ENCODE measurements around the gene GNAS-AS1. TPM values are rescaled to one million over a fixed set of nuclear protein-coding genes. Genes with fewer than 3 reads are reported as not detected.

GNAS-AS1 gene
- total RNA-seq, 1 experiment from 2014 or later: 0.59 TPM

- no peaks in the 10 kb centered on the region for H3K27me3 Mint-ChIP-seq (ENCODE audit: unreplicated experiment)
These were observed 38.0 kb upstream of the GNAS-AS1 start for GRCh38 chr20:58888521-58889333.

GRCh38 chr20:58888103-58888502, 37.4 kb upstream of the GNAS-AS1 start:
- Mint-ChIP-seq H3K9me3 (ENCODE audit: low read depth, unreplicated experiment) (no peaks in the 10 kb centered on the region), H3K27ac (ENCODE audit: unreplicated experiment) (peak overlapping the region; percentile 72), H3K4me1 (ENCODE audit: low read depth, unreplicated experiment) (no peaks in the 10 kb centered on the region), H3K36me3 (ENCODE audit: insufficient read depth, unreplicated experiment) (peaks cover 57% of the 10 kb centered on the region), H3K4me3 (ENCODE audit: low read depth, unreplicated experiment) (peak overlapping the region; percentile 73), H3K27me3 (ENCODE audit: unreplicated experiment) (no peaks in the 10 kb centered on the region)
- CTCF ChIA-PET: no interaction called here
- no peak for TF ChIP-seq CTCF (IDR thresholded peaks at IDR 0.05; ENCODE audit: unreplicated experiment)
- intact Hi-C loops (cut with micrococcal nuclease; ENCODE audit: unreplicated experiment): no loop called here
- no peak for DNase-seq
- BruUV-seq (replicated peaks): no TSS peak

More at GRCh38 chr20:58888521-58889333, 38.0 kb upstream of the GNAS-AS1 start:
- H3K4me3 Mint-ChIP-seq (ENCODE audit: low read depth, unreplicated experiment): peak overlapping the region; percentile 73
- H3K27ac Mint-ChIP-seq (ENCODE audit: unreplicated experiment): peak overlapping the region; percentile 72
- intact Hi-C loops (cut with micrococcal nuclease; ENCODE audit: unreplicated experiment): no loop called here
- CTCF ChIA-PET: interaction anchor here (0.5 to 1.5 kb wide), 3 partner anchors 18 to 499 kb away, joined by 3 to 4 read pairs (median 3); no protein-coding TSS in a partner anchor
- TF ChIP-seq CTCF (IDR thresholded peaks at IDR 0.05; ENCODE audit: unreplicated experiment): no peak
- no TSS peak for BruUV-seq (replicated peaks)
- peaks cover 5% of the 10 kb centered on the region for H3K4me1 Mint-ChIP-seq (ENCODE audit: low read depth, unreplicated experiment)
- H3K36me3 Mint-ChIP-seq (ENCODE audit: insufficient read depth, unreplicated experiment): peaks cover 63% of the 10 kb centered on the region
- no peaks in the 10 kb centered on the region for H3K9me3 Mint-ChIP-seq (ENCODE audit: low read depth, unreplicated experiment)
- peak; percentile 93 for DNase-seq

- no peak for DNase-seq
- TF ChIP-seq CTCF (IDR thresholded peaks at IDR 0.05; ENCODE audit: unreplicated experiment): no peak
- Mint-ChIP-seq H3K4me3 (ENCODE audit: low read depth, unreplicated experiment) (no peak overlapping the region), H3K9me3 (ENCODE audit: low read depth, unreplicated experiment) (no peaks in the 10 kb centered on the region), H3K27ac (ENCODE audit: unreplicated experiment) (no peak overlapping the region), H3K36me3 (ENCODE audit: insufficient read depth, unreplicated experiment) (peaks cover 41% of the 10 kb centered on the region), H3K4me1 (ENCODE audit: low read depth, unreplicated experiment) (no peaks in the 10 kb centered on the region), H3K27me3 (ENCODE audit: unreplicated experiment) (no peaks in the 10 kb centered on the region)
- no TSS peak for BruUV-seq (replicated peaks)
- CTCF ChIA-PET: interaction anchor here (1.2 kb wide), 1 partner anchor 16 kb away, joined by 6 read pairs; no protein-coding TSS in a partner anchor
- intact Hi-C loops (cut with micrococcal nuclease; ENCODE audit: unreplicated experiment): no loop called here
These were observed 35.8 kb upstream of the GNAS-AS1 start for GRCh38 chr20:58886546-58886945.

GRCh38 chr20:58884966-58885365, 34.3 kb upstream of the GNAS-AS1 start:
- no peak for DNase-seq
- CTCF ChIA-PET: no interaction called here
- Mint-ChIP-seq H3K9me3 (ENCODE audit: low read depth, unreplicated experiment) (no peaks in the 10 kb centered on the region), H3K4me1 (ENCODE audit: low read depth, unreplicated experiment) (no peaks in the 10 kb centered on the region), H3K27ac (ENCODE audit: unreplicated experiment) (no peak overlapping the region), H3K27me3 (ENCODE audit: unreplicated experiment) (no peaks in the 10 kb centered on the region), H3K36me3 (ENCODE audit: insufficient read depth, unreplicated experiment) (peaks cover 27% of the 10 kb centered on the region), H3K4me3 (ENCODE audit: low read depth, unreplicated experiment) (no peak overlapping the region)
- TF ChIP-seq CTCF (IDR thresholded peaks at IDR 0.05; ENCODE audit: unreplicated experiment): no peak
- intact Hi-C loops (cut with micrococcal nuclease; ENCODE audit: unreplicated experiment): no loop called here
- no TSS peak for BruUV-seq (replicated peaks)
